GM21360 (cell line): ENCODE data around the gene MAT2B.

Experiments
- ATAC-seq: cut with Tn5 transposase; IDR thresholded peaks from one replicate; pipeline ENCODE4 v1.9.1; 2021; ENCODE audit warnings: mild to moderate bottlenecking, moderate library complexity; ENCODE audit not compliant: unreplicated experiment

Gene MAT2B

GRCh38 chr5:163505368-163506094 is at the start of gene MAT2B:
MAT2B (plus strand) TSS chr5:163505619; CDS start chr5:163505687, 68 bp downstream.
- ATAC-seq, result peak; percentile 85

- ATAC-seq, result no peak
Measured at GRCh38 chr5:163456029-163456589, 49.3 kb upstream of the MAT2B start.

GRCh38 chr5:163456840-163457239 is 48.6 kb upstream of the MAT2B start:
- no peak for ATAC-seq

GRCh38 chr5:163458778-163459385 is 46.5 kb upstream of the MAT2B start:
- ATAC-seq, result no peak

- peak; percentile 1 for ATAC-seq
Measured at GRCh38 chr5:163459462-163459818, 46.0 kb upstream of the MAT2B start.

GRCh38 chr5:163459819-163460561 is 45.4 kb upstream of the MAT2B start, which contains the start of gene NUDCD2:
NUDCD2 (minus strand) TSS chr5:163460102; CDS start chr5:163460050, 52 bp downstream.
- ATAC-seq, result peak; percentile 77

- ATAC-seq, result no peak
Measured at GRCh38 chr5:163460562-163461171, 44.8 kb upstream of the MAT2B start, which contains the start of gene HMMR. HMMR (plus strand) TSS chr5:163460632; CDS start chr5:163460693, 61 bp downstream.

GRCh38 chr5:163463063-163463435 is 42.4 kb upstream of the MAT2B start:
- ATAC-seq, result no peak

GRCh38 chr5:163467682-163468081 is 37.7 kb upstream of the MAT2B start:
- ATAC-seq, result no peak

- no peak for ATAC-seq
Measured at GRCh38 chr5:163473635-163474243, 31.7 kb upstream of the MAT2B start.

- no peak for ATAC-seq
Measured at GRCh38 chr5:163475411-163475810, 30.0 kb upstream of the MAT2B start.

GRCh38 chr5:163478126-163478981 is 27.1 kb upstream of the MAT2B start:
- ATAC-seq, result no peak

- ATAC-seq, result no peak
Measured at GRCh38 chr5:163478982-163479271, 26.5 kb upstream of the MAT2B start.

GRCh38 chr5:163489055-163489744 is 16.2 kb upstream of the MAT2B start:
- no peak for ATAC-seq

- no peak for ATAC-seq
Measured at GRCh38 chr5:163489745-163490075, 15.7 kb upstream of the MAT2B start.

GRCh38 chr5:163496286-163496685 is 9.1 kb upstream of the MAT2B start:
- no peak for ATAC-seq

GRCh38 chr5:163497315-163497714 is 8.1 kb upstream of the MAT2B start:
- no peak for ATAC-seq

- no peak for ATAC-seq
Measured at GRCh38 chr5:163498886-163499285, 6.5 kb upstream of the MAT2B start.

- no peak for ATAC-seq
Measured at GRCh38 chr5:163502521-163502920, 2.9 kb upstream of the MAT2B start.
